Astrocyte (in vitro differentiated cells and primary cell): ENCODE measurements around the gene LGALS3.

Experiments used
- CTCF ChIP-seq: IDR thresholded peaks from 2 replicates; pipeline ENCODE4 v1.5.1; 2011; ENCODE audit warnings: low read depth, mild to moderate bottlenecking, inconsistent platforms, low read length, moderate library complexity; ENCODE audit not compliant: insufficient read depth
- EZH2 ChIP-seq: IDR thresholded peaks from 2 replicates; pipeline ENCODE4 v1.6.1; 2012; ENCODE audit warnings: mild to moderate bottlenecking, low read length, inconsistent platforms; ENCODE audit not compliant: insufficient read depth

GRCh38 chr14:55194656-55195355, 65.8 kb downstream of the LGALS3 start:
- TF ChIP-seq CTCF (no peak), EZH2 (no peak)
